HepG2 (cell line): ENCODE data around the gene IRF2. TPM values are rescaled to one million over a fixed set of nuclear protein-coding genes. Genes with fewer than 3 reads are reported as not detected.

Experiments used
- AHR ChIP-seq: IDR thresholded peaks from 2 replicates; pipeline ENCODE4 v1.6.1; 2018; ENCODE audit warnings: missing genetic modification reagents, missing compliant biosample characterization
- ARNTL ChIP-seq: sonication (generic); formaldehyde crosslinking; IDR thresholded peaks from 2 replicates; pipeline ENCODE4 v1.4.0; 2020; ENCODE audit warnings: mild to moderate bottlenecking, missing genetic modification reagents
- ATF2 ChIP-seq: sonication (generic); formaldehyde crosslinking; IDR thresholded peaks from 2 replicates; pipeline ENCODE4 v1.4.0; 2020; ENCODE audit warnings: missing genetic modification reagents
- HES4 ChIP-seq: sonication (generic); formaldehyde crosslinking; IDR thresholded peaks from 2 replicates; pipeline ENCODE4 v1.9.0; 2021; ENCODE audit warnings: mild to moderate bottlenecking, missing genetic modification reagents, borderline replicate concordance
- HIC2 ChIP-seq: sonication (generic); formaldehyde crosslinking; IDR thresholded peaks from 2 replicates; pipeline ENCODE4 v1.9.0; 2022; ENCODE audit warnings: low read depth, missing genetic modification reagents
- HOXA3 ChIP-seq: sonication (generic); formaldehyde crosslinking; IDR thresholded peaks from 2 replicates; pipeline ENCODE4 v1.5.0; 2020; ENCODE audit warnings: missing genetic modification reagents
- IRX3 ChIP-seq: sonication (generic); formaldehyde crosslinking; IDR thresholded peaks from 2 replicates; pipeline ENCODE4 v1.8.1; 2023; ENCODE audit warnings: mild to moderate bottlenecking, low read depth, missing genetic modification reagents, borderline replicate concordance
- PAWR ChIP-seq: sonication (generic); formaldehyde crosslinking; IDR thresholded peaks from 2 replicates; pipeline ENCODE4 v1.4.0; 2020; ENCODE audit warnings: missing genetic modification reagents, mild to moderate bottlenecking, borderline replicate concordance
- POLR2AphosphoS5 ChIP-seq: IDR thresholded peaks from 2 replicates; pipeline ENCODE4 v1.6.1; 2012; ENCODE audit warnings: low read depth, low read length
- SAP130 ChIP-seq: IDR thresholded peaks from 2 replicates; pipeline ENCODE4 v1.6.1; 2016; ENCODE audit warnings: low read depth
- SP1 ChIP-seq, 2 experiments: fragments of 450-650 bp in 1 of 2; sonication (generic) in 1 of 2; formaldehyde crosslinking in 1 of 2; IDR thresholded peaks; 2 replicates each; pipeline versions ENCODE4 v1.4.0 to v1.6.1; 2016 to 2020; ENCODE audit warnings: missing genetic modification reagents in 1 of 2
- TAF1 ChIP-seq: sonication (generic); formaldehyde crosslinking; IDR thresholded peaks from 2 replicates; pipeline ENCODE4 v1.4.0; 2020; ENCODE audit warnings: missing genetic modification reagents
- TCF7L2 ChIP-seq: IDR thresholded peaks from 2 replicates; pipeline ENCODE4 v1.6.1; 2011; ENCODE audit warnings: mild to moderate bottlenecking, low read depth, low read length, moderate library complexity
- TIGD3 ChIP-seq: sonication (generic); formaldehyde crosslinking; IDR thresholded peaks from 2 replicates; pipeline ENCODE4 v1.5.1; 2020; ENCODE audit warnings: mild to moderate bottlenecking, missing genetic modification reagents, borderline replicate concordance
- TRIM22 ChIP-seq: fragments of 450-650 bp; IDR thresholded peaks from 2 replicates; pipeline ENCODE4 v1.6.1; 2017
- ZBTB37 ChIP-seq: sonication (generic); formaldehyde crosslinking; IDR thresholded peaks from 2 replicates; pipeline ENCODE4 v1.4.0; 2020; ENCODE audit warnings: mild to moderate bottlenecking, missing genetic modification reagents
- ZNF256 ChIP-seq: sonication (generic); formaldehyde crosslinking; conservative IDR thresholded peaks from 2 replicates; pipeline ENCODE4 v1.4.0; 2020; ENCODE audit warnings: missing genetic modification reagents
- ZNF577 ChIP-seq: sonication (generic); formaldehyde crosslinking; IDR thresholded peaks from 2 replicates; pipeline ENCODE4 v1.4.0; 2020; ENCODE audit warnings: mild to moderate bottlenecking, low read depth, missing genetic modification reagents, borderline replicate concordance
- ZNF619 ChIP-seq: sonication (generic); formaldehyde crosslinking; IDR thresholded peaks from 2 replicates; pipeline ENCODE4 v1.4.0; 2020; ENCODE audit warnings: mild to moderate bottlenecking, missing genetic modification reagents
- ZNF800 ChIP-seq: sonication (generic); formaldehyde crosslinking; IDR thresholded peaks from 2 replicates; pipeline ENCODE4 v1.4.0; 2020; ENCODE audit warnings: missing genetic modification reagents
- polyA plus RNA-seq, 8 experiments: library from polyadenylated mRNA; depleted of rRNA in 3 of 8; stranded (reverse) in 7 of 8; unstranded in 1 of 8; fragments of >200 nt; fragmentation: Illumina TruSeq in 4 of 8; extraction: Trizol in 4 of 8; gene quantifications; 2 replicates each; pipeline versions ENCODE4 v1.2.1 to v1.2.3, GENCODE V29; 2011 to 2016; ENCODE audit warnings: low read depth in 4 of 8, missing spikeins in 1 of 8, mixed read lengths in 1 of 8; ENCODE audit not compliant: insufficient read depth in 1 of 8
- total RNA-seq, 5 experiments: library from RNA; depleted of rRNA; stranded (reverse); fragments of >200 nt; fragmentation: Illumina TruSeq; extraction: Trizol; gene quantifications; 2 replicates each; pipeline ENCODE4 v1.2.3, GENCODE V29; 2016; ENCODE audit warnings: low read depth in 1 of 5

IRF2 gene
- total and polyA plus RNA-seq, 2 of the 13 experiments (the other 11 are each of a cell fraction or from before 2014, with no cell fraction given), result 15.5 to 28.8 TPM

- 0 out of 2 replicates have a peak, but pooled peaks have one; percentile 17 for TF ChIP-seq HIC2 (CRISPR knock-in tag)
- no peak for TF ChIP-seq HES4
- TF ChIP-seq ZNF800 (CRISPR knock-in tag), result no peak
- TF ChIP-seq ZNF619 (CRISPR knock-in tag), result no peak
- TF ChIP-seq PAWR (CRISPR knock-in tag), result no peak
- TF ChIP-seq TAF1, result peak; percentile 77
- TF ChIP-seq SAP130 (CRISPR knock-in tag), result peak; percentile 96
- no peak for TF ChIP-seq ZBTB37 (CRISPR knock-in tag)
- TF ChIP-seq ATF2 (CRISPR knock-in tag), result peak; percentile 59; the same call in 1 of the 2 replicates
- TF ChIP-seq ARNTL (CRISPR knock-in tag), result 0 out of 2 replicates have a peak, but pooled peaks have one; percentile 15
- no peak for TF ChIP-seq AHR
- TF ChIP-seq ZNF256 (CRISPR knock-in tag), result no peak
- TF ChIP-seq IRX3 (CRISPR knock-in tag), result 0 out of 2 replicates have a peak, but pooled peaks have one; percentile 34
- TF ChIP-seq POLR2AphosphoS5, result peak; percentile 66
- TF ChIP-seq TIGD3 (CRISPR knock-in tag), result no peak
- no peak for TF ChIP-seq TRIM22
- TF ChIP-seq HOXA3 (CRISPR knock-in tag), result peak; percentile 28
- no peak for TF ChIP-seq ZNF577
- no peak for TF ChIP-seq TCF7L2
- TF ChIP-seq SP1 (IDR thresholded peaks at IDR 0.05), result no peak
- TF ChIP-seq SP1 (CRISPR knock-in tag; IDR thresholded peaks at IDR 0.05), result peak; percentile 55; the same call in 1 of the 2 replicates
These were observed at the start of gene IRF2 (continued) for GRCh38 chr4:184474263-184475095.
